ENCODE results near the gene EPHA2. TPM values are rescaled to one million over a fixed set of nuclear protein-coding genes. Genes with fewer than 3 reads are reported as not detected.
"Not testable (repeated sequence)": the region's sequence is repeated elsewhere in the genome, so short reads cannot be mapped to it uniquely, and the experiment has no call there.

EPHA2 gene
- total RNA-seq, 1 donor from 2014 or later: 76.3 TPM

DNA sequence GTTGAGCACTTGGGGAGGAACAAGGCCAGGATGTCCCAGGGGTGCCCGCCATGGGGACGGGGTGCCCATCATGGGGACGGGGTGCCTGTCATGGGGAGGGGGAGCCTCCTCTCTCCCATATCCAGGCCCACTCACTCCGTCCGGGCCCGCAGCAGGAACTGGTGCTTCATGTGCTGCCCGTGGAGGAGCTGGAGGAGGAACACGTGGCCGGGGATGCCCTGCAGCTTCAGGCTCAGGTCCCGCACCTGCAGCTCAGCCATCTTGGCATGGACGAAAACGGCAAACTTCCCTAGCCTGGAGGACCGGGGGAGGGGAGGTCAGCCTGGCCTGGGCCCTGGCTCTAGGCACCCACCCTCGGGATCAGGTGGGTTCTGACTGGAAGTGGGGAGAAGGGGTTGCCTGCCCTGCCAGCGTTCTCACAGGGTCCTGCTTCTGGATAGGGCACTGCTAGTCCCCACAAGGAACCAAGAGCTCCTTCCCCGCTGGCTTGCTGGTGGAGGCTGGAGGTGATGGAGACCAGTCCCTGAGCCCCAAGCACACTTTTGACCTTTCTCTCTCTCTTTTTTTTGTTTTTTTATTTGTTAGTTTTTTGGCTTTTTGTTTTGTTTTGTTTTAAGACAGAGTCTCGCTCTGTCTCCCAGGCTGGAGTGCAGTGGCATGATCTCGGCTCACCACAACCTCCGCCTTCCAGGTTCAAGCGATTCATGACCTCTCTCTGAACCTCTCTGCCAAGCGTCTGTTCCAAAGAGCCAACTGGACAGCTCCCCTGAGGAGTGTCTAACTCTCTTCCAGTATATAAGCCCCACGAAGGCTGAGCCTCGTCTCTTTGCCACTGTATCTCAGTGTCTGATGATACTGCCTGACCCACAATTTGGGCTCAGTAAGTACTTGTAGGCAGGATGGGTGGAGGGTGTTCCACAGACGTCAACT, 46.7 kb upstream of the EPHA2 start:
- Mint-ChIP-seq H3K4me1 (peaks cover 10% of the 10 kb centered on the region), H3K27ac (no peak overlapping the region), H3K9me3 (no peaks in the 10 kb centered on the region), H3K36me3 (peaks cover 27% of the 10 kb centered on the region), H3K4me3 (no peak overlapping the region), H3K27me3 (ENCODE audit: low read depth) (no peaks in the 10 kb centered on the region)
- no peak for DNase-seq (ENCODE audit: low spot score in 2 of 2, unreplicated experiment in 2 of 2)
- TF ChIP-seq, protein P1, sequence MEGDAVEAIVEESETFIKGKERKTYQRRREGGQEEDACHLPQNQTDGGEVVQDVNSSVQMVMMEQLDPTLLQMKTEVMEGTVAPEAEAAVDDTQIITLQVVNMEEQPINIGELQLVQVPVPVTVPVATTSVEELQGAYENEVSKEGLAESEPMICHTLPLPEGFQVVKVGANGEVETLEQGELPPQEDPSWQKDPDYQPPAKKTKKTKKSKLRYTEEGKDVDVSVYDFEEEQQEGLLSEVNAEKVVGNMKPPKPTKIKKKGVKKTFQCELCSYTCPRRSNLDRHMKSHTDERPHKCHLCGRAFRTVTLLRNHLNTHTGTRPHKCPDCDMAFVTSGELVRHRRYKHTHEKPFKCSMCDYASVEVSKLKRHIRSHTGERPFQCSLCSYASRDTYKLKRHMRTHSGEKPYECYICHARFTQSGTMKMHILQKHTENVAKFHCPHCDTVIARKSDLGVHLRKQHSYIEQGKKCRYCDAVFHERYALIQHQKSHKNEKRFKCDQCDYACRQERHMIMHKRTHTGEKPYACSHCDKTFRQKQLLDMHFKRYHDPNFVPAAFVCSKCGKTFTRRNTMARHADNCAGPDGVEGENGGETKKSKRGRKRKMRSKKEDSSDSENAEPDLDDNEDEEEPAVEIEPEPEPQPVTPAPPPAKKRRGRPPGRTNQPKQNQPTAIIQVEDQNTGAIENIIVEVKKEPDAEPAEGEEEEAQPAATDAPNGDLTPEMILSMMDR (IDR thresholded peaks at IDR 0.05; ENCODE audit: unreplicated experiment): no peak

DNA sequence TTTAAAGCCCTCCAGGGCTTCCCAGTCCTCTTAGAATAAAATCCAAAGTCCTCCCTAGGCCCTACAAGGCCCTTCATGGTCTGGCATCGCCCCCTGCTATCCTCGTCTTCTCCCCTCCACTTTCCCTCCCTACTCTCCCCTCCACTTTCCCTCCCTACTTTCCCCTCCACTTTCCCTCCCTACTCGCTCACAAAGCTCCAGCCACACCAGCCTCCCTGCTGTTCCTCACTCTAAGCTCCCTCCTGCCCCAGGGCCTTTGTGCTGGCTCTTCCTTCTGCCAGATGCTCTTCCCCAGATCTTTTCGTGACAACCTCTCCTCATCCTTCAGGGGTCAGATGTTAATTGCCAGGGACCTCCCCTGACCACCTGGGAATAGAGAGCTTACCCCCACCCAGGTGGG, 43.8 kb upstream of the EPHA2 start:
- no peak overlapping the region for H3K4me3 Mint-ChIP-seq

DNA sequence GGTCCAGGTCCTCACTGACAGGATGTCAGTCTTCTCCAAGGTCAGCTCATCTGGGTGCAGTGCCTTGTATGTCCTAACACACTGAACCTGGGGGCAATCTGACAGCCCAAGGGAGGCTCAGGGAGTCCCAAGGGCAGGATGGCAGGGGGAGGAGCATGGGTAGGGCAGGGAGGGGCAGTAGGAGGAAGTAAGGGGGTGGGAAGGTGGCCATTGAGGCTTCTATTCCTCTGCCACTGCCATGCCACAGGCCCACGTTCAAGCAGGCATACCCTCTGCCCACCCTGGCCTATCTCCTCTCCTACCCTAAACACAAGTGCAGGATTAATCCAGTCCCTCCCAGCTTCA, 43.3 kb upstream of the EPHA2 start:
- H3K27ac Mint-ChIP-seq: no peak overlapping the region
- no peaks in the 10 kb centered on the region for H3K9me3 Mint-ChIP-seq
- H3K4me3 Mint-ChIP-seq: no peak overlapping the region
- H3K27me3 Mint-ChIP-seq (ENCODE audit: low read depth): no peaks in the 10 kb centered on the region
- TF ChIP-seq, protein P1 (IDR thresholded peaks at IDR 0.05; ENCODE audit: unreplicated experiment): no peak
- H3K36me3 Mint-ChIP-seq: peaks cover 30% of the 10 kb centered on the region
- peaks cover 2% of the 10 kb centered on the region for H3K4me1 Mint-ChIP-seq
- DNase-seq (ENCODE audit: low spot score in 2 of 2, unreplicated experiment in 2 of 2): no peak

More for the DNA sequence above, 43.8 kb upstream of the EPHA2 start:
- Mint-ChIP-seq H3K36me3 (peaks cover 35% of the 10 kb centered on the region), H3K9me3 (no peaks in the 10 kb centered on the region), H3K4me1 (peaks cover 2% of the 10 kb centered on the region), H3K27me3 (ENCODE audit: low read depth) (no peaks in the 10 kb centered on the region), H3K27ac (no peak overlapping the region)
- TF ChIP-seq, protein P1 (IDR thresholded peaks at IDR 0.05; ENCODE audit: unreplicated experiment): no peak
- no peak for DNase-seq (ENCODE audit: low spot score in 2 of 2, unreplicated experiment in 2 of 2)

DNA sequence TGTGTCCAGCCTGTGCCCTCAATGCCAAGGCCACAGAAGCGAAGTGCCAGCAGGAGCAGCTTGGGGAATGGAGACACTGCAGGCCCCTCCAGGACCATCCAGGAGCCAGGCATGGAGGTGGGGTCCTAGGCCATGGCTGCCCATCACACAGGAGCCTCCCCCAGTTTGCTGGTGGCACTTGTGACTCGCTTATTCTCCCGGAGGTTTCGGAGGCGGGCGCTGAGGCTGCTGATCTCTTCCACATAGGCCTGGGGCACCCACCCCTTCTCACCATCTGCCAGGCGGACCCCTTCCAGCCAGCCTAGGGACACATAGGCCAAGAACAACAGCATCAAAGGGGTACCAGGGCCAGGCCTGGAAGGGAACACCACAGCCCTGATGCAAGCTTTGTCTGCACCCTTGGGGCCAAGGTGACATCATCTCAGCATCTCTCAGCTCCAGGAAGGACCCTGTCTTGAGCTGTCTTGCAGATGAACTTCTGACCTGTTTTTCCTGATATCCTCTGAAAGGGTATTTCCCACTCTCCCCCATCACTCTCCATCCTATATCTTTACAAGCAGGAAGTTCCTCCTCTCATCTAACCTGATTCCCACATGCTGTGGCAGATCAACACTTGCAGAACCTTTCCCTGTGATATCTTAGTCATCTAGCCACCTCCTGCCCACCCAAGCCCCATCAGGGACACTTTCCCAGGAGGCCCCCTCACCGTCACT, 42.7 kb upstream of the EPHA2 start:
- peaks cover 27% of the 10 kb centered on the region for H3K36me3 Mint-ChIP-seq
- TF ChIP-seq, protein P1 (IDR thresholded peaks at IDR 0.05; ENCODE audit: unreplicated experiment): no peak
- no peak overlapping the region for H3K27ac Mint-ChIP-seq
- H3K9me3 Mint-ChIP-seq: no peaks in the 10 kb centered on the region
- H3K4me1 Mint-ChIP-seq: peaks cover 2% of the 10 kb centered on the region
- DNase-seq (ENCODE audit: low spot score in 2 of 2, unreplicated experiment in 2 of 2): no peak
- H3K27me3 Mint-ChIP-seq (ENCODE audit: low read depth): no peaks in the 10 kb centered on the region
- no peak overlapping the region for H3K4me3 Mint-ChIP-seq

DNA sequence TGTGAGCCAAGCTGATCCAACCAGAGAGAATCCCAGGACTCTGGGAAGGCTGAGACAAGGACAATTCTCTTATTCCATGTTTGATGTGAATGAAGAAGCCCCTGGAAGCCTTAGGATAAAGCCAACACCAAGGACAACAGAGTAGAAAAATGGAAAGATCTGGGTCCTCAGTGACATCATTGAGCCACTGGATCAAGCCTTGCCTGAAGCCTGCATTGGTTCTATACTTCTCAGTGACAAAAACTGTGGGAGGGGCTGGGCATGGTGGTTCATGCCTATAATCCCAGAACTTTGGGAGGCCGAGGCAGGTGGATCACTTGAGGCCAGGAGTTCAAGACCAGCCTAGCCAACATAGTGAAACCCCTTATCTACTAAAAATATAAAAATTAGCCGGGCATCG, 41.0 kb upstream of the EPHA2 start:
- Mint-ChIP-seq H3K27ac (no peak overlapping the region), H3K27me3 (ENCODE audit: low read depth) (no peaks in the 10 kb centered on the region), H3K9me3 (no peaks in the 10 kb centered on the region), H3K4me1 (no peaks in the 10 kb centered on the region), H3K36me3 (peaks cover 19% of the 10 kb centered on the region), H3K4me3 (no peak overlapping the region)
- TF ChIP-seq, protein P1 (IDR thresholded peaks at IDR 0.05; ENCODE audit: unreplicated experiment): no peak
- no peak for DNase-seq (ENCODE audit: low spot score in 2 of 2, unreplicated experiment in 2 of 2)

DNA sequence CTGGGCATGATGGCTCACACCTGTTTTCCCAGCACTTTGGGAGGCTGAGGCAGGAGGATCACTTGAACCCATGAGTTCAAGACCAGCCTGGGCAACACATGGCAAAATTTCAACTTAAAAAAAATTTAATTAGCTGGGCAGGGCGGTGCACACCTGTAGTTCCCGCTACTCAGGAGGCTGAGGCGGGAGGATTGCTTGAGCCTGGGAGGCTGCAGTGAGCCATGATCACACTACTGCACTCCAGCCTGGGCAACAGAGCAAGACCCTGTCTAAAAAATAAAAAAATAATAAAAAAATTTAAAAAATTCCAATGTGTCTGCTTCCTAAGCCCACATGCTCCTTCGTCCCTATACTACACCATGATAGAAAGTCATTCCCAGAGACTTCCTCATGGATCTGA, 40.3 kb upstream of the EPHA2 start:
- not testable (repeated sequence) for H3K27ac Mint-ChIP-seq; H3K9me3 Mint-ChIP-seq; H3K4me1 Mint-ChIP-seq; H3K4me3 Mint-ChIP-seq; H3K27me3 Mint-ChIP-seq (ENCODE audit: low read depth); DNase-seq (ENCODE audit: low spot score in 2 of 2, unreplicated experiment in 2 of 2)
- H3K36me3 Mint-ChIP-seq: peaks cover 19% of the 10 kb centered on the region
